H9 (cell line): Measurements from ENCODE around the gene DIP2C. TPM values are rescaled to one million over a fixed set of nuclear protein-coding genes. Genes with fewer than 3 reads are reported as not detected.

Source experiments
- DNase-seq: peaks from one replicate; pipeline ENCODE4 v3.0.0-alpha.2; 2017
- H2AFZ ChIP-seq: one replicate; pipeline ENCODE4 v1.6.1; 2013; ENCODE audit warnings: mild to moderate bottlenecking, low read length, control low read depth, moderate library complexity
- H2AK5ac ChIP-seq: 2 replicates; pipeline ENCODE4 v1.6.1; 2013; ENCODE audit warnings: low read length, control low read depth, mixed read lengths; ENCODE audit not compliant: insufficient read length
- H2BK120ac ChIP-seq: one replicate; pipeline ENCODE4 v1.6.1; 2013; ENCODE audit warnings: low read depth, mild to moderate bottlenecking, low read length, control low read depth, inconsistent platforms; ENCODE audit not compliant: poor library complexity, severe bottlenecking
- H2BK12ac ChIP-seq: 2 replicates; pipeline ENCODE4 v1.6.1; 2013; ENCODE audit warnings: low read length, control low read depth, mixed read lengths, low read depth; ENCODE audit not compliant: insufficient read length
- H2BK15ac ChIP-seq: 2 replicates; pipeline ENCODE4 v1.6.1; 2013; ENCODE audit warnings: low read depth, low read length, control low read depth
- H2BK20ac ChIP-seq: one replicate; pipeline ENCODE4 v1.6.1; 2013; ENCODE audit warnings: low read depth, mild to moderate bottlenecking, low read length, control low read depth, inconsistent platforms; ENCODE audit not compliant: poor library complexity, severe bottlenecking
- H2BK5ac ChIP-seq: 2 replicates; pipeline ENCODE4 v1.6.1; 2013; ENCODE audit warnings: low read length, control low read depth, mixed read lengths; ENCODE audit not compliant: insufficient read length
- H3K14ac ChIP-seq: 2 replicates; pipeline ENCODE4 v1.6.1; 2013; ENCODE audit warnings: low read length, control low read depth; ENCODE audit not compliant: insufficient read depth
- H3K18ac ChIP-seq: 2 replicates; pipeline ENCODE4 v1.6.1; 2013; ENCODE audit warnings: low read depth, mild to moderate bottlenecking, mixed read lengths, low read length, control low read depth; ENCODE audit not compliant: insufficient read length
- H3K23ac ChIP-seq: 2 replicates; pipeline ENCODE4 v1.6.1; 2013; ENCODE audit warnings: low read length, control low read depth, mixed read lengths, low read depth; ENCODE audit not compliant: insufficient read length
- H3K23me2 ChIP-seq: 2 replicates; pipeline ENCODE4 v1.6.1; 2013; ENCODE audit warnings: low read depth, mild to moderate bottlenecking, mixed read lengths, low read length, control low read depth; ENCODE audit not compliant: insufficient read length, poor library complexity, severe bottlenecking
- H3K27ac ChIP-seq: 2 replicates; pipeline ENCODE4 v1.5.1; 2013; ENCODE audit warnings: low read length, control low read depth, mixed read lengths, low read depth; ENCODE audit not compliant: insufficient read length
- H3K27me3 ChIP-seq: 2 replicates; pipeline ENCODE4 v1.6.1; 2013; ENCODE audit warnings: low read length, control low read depth, inconsistent platforms; ENCODE audit not compliant: insufficient read depth
- H3K4ac ChIP-seq: 2 replicates; pipeline ENCODE4 v1.6.1; 2013; ENCODE audit warnings: low read depth, mild to moderate bottlenecking, control low read depth, inconsistent platforms, low read length, moderate library complexity
- H3K4me1 ChIP-seq: 2 replicates; pipeline ENCODE4 v1.6.1; 2013; ENCODE audit warnings: low read length, control low read depth, inconsistent platforms; ENCODE audit not compliant: insufficient read depth
- H3K4me2 ChIP-seq: 2 replicates; pipeline ENCODE4 v1.6.1; 2013; ENCODE audit warnings: low read length, control low read depth, mixed read lengths; ENCODE audit not compliant: insufficient read length, insufficient read depth
- H3K56ac ChIP-seq: 2 replicates; pipeline ENCODE4 v1.6.1; 2013; ENCODE audit warnings: low read depth, mild to moderate bottlenecking, mixed read lengths, low read length, control low read depth; ENCODE audit not compliant: insufficient read length
- H3K79me1 ChIP-seq: 2 replicates; pipeline ENCODE4 v1.6.1; 2013; ENCODE audit warnings: low read depth, mild to moderate bottlenecking, moderate library complexity, low read length, control low read depth, inconsistent platforms; ENCODE audit not compliant: insufficient read depth, poor library complexity, severe bottlenecking
- H3K79me2 ChIP-seq: 2 replicates; pipeline ENCODE4 v1.6.1; 2013; ENCODE audit warnings: low read length, control low read depth, inconsistent platforms; ENCODE audit not compliant: insufficient read depth
- H3K9ac ChIP-seq: 2 replicates; pipeline ENCODE4 v1.6.1; 2013; ENCODE audit warnings: low read length, control low read depth, mixed read lengths; ENCODE audit not compliant: insufficient read length; ENCODE audit errors: extremely low read depth
- H3K9me3 ChIP-seq: one replicate; pipeline ENCODE4 v1.6.1; 2013; ENCODE audit warnings: low read depth, low read length, inconsistent platforms; ENCODE audit not compliant: control insufficient read depth
- H3T11ph ChIP-seq: one replicate; pipeline ENCODE4 v1.6.1; 2013; ENCODE audit warnings: mild to moderate bottlenecking, low read length, control low read depth, inconsistent platforms
- H4K20me1 ChIP-seq: one replicate; pipeline ENCODE4 v1.6.1; 2013; ENCODE audit not compliant: control insufficient read depth, insufficient read length, insufficient read depth
- H4K5ac ChIP-seq: 2 replicates; pipeline ENCODE4 v1.6.1; 2013; ENCODE audit warnings: low read depth, mild to moderate bottlenecking, mixed read lengths, low read length, control low read depth; ENCODE audit not compliant: insufficient read length
- H4K8ac ChIP-seq: replicated peaks from 2 replicates; pipeline ENCODE4 v1.6.1; 2013; ENCODE audit warnings: low read length, control low read depth, mixed read lengths, low read depth; ENCODE audit not compliant: insufficient read length
- H4K91ac ChIP-seq: 2 replicates; pipeline ENCODE4 v1.6.1; 2013; ENCODE audit warnings: low read depth, mild to moderate bottlenecking, moderate library complexity, mixed read lengths, low read length, control low read depth; ENCODE audit not compliant: insufficient read length
- H3K27ac Mint-ChIP-seq, 3 experiments: 2 replicates in 2 of 3; 3 replicates in 1 of 3; pipeline ENCODE4 v1.8.0; 2020 to 2021; ENCODE audit warnings: mixed read lengths in 3 of 3, mild to moderate bottlenecking in 1 of 3, moderate library complexity in 1 of 3
- H3K27me3 Mint-ChIP-seq: 2 replicates; pipeline ENCODE4 v1.8.0; 2021; ENCODE audit warnings: low read depth, mild to moderate bottlenecking, moderate library complexity, mixed read lengths
- H3K36me3 Mint-ChIP-seq, 3 experiments: 2 replicates in 2 of 3; 3 replicates in 1 of 3; pipeline ENCODE4 v1.8.0; 2020 to 2021; ENCODE audit warnings: low read depth in 3 of 3, mixed read lengths in 3 of 3; ENCODE audit not compliant: insufficient read depth in 1 of 3
- H3K4me1 Mint-ChIP-seq, 2 experiments: 2 replicates each; pipeline ENCODE4 v1.8.0; 2020; ENCODE audit warnings: mixed read lengths in 2 of 2
- H3K4me3 Mint-ChIP-seq, 2 experiments: 2 replicates in 1 of 2; 3 replicates in 1 of 2; pipeline ENCODE4 v1.8.0; 2020 to 2021; ENCODE audit warnings: mild to moderate bottlenecking in 2 of 2, mixed read lengths in 2 of 2, moderate library complexity in 1 of 2
- H3K9me3 Mint-ChIP-seq, 2 experiments: 2 replicates in 1 of 2; 3 replicates in 1 of 2; pipeline ENCODE4 v1.8.0; 2020; ENCODE audit warnings: mild to moderate bottlenecking in 2 of 2, mixed read lengths in 2 of 2, moderate library complexity in 1 of 2
- WGBS: extraction: QIAGEN DNeasy Blood & Tissue Kit; methylation state at CpG from one replicate; pipeline ENCODE4 v1.1.7; 2013; ENCODE audit warnings: missing lambda C conversion rate, low lambda C conversion rate, mixed read lengths; ENCODE audit not compliant: insufficient read length; ENCODE audit errors: extremely low coverage; 5-methylcytosine and 5-hydroxymethylcytosine counted together
- total RNA-seq: library from RNA; stranded (reverse); gene quantifications from 2 replicates; pipeline ENCODE4 v1.2.1, GENCODE V29; 2021
- TF ChIP-seq, protein P1 (sequence below): fragments of 200-600 bp; sonication (generic); conservative IDR thresholded peaks from 3 replicates; pipeline ENCODE4 v1.8.0; 2021; ENCODE audit warnings: antibody characterized with exemption, mild to moderate bottlenecking

Gene DIP2C
- total RNA-seq, 1 experiment from 2014 or later, result 7.9 TPM

- Mint-ChIP-seq H3K27ac (no peak overlapping the region), H3K4me3 (no peak overlapping the region), H3K4me1 (peaks cover 0 to 10% of the 10 kb centered on the region in 2 experiments; a peak in 1 of 4 replicates), H3K36me3 (peaks cover 3 to 12% (median 7%) of the 10 kb centered on the region in 3 experiments; a peak in 5 of 7 replicates), H3K27me3 (no peaks in the 10 kb centered on the region), H3K9me3 (no peaks in the 10 kb centered on the region)
- no peak overlapping the region for H4K8ac ChIP-seq
- H4K20me1 ChIP-seq, result no peaks in the 10 kb centered on the region
- TF ChIP-seq, protein P1, sequence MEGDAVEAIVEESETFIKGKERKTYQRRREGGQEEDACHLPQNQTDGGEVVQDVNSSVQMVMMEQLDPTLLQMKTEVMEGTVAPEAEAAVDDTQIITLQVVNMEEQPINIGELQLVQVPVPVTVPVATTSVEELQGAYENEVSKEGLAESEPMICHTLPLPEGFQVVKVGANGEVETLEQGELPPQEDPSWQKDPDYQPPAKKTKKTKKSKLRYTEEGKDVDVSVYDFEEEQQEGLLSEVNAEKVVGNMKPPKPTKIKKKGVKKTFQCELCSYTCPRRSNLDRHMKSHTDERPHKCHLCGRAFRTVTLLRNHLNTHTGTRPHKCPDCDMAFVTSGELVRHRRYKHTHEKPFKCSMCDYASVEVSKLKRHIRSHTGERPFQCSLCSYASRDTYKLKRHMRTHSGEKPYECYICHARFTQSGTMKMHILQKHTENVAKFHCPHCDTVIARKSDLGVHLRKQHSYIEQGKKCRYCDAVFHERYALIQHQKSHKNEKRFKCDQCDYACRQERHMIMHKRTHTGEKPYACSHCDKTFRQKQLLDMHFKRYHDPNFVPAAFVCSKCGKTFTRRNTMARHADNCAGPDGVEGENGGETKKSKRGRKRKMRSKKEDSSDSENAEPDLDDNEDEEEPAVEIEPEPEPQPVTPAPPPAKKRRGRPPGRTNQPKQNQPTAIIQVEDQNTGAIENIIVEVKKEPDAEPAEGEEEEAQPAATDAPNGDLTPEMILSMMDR, result no peak
- no peak overlapping the region for H4K5ac ChIP-seq
- H3K4me2 ChIP-seq, result no peak overlapping the region
- H3K79me2 ChIP-seq, result no peaks in the 10 kb centered on the region
- H3K23ac ChIP-seq, result no peak overlapping the region
- no CpG with 5 or more reads among the region's 15 CpGs for WGBS
- H3K4me1 ChIP-seq, result no peaks in the 10 kb centered on the region
- no peaks in the 10 kb centered on the region for H3K23me2 ChIP-seq
- no peak overlapping the region for H3T11ph ChIP-seq
- H3K4ac ChIP-seq, result no peak overlapping the region
- H2BK20ac ChIP-seq, result no peak overlapping the region
- DNase-seq, result no peak
- no peak overlapping the region for H3K18ac ChIP-seq
- H2BK120ac ChIP-seq, result no peak overlapping the region
- H3K9me3 ChIP-seq, result no peaks in the 10 kb centered on the region
- no peak overlapping the region for H3K9ac ChIP-seq
- H3K27me3 ChIP-seq, result no peaks in the 10 kb centered on the region
- no peak overlapping the region for H2BK5ac ChIP-seq
- no peaks in the 10 kb centered on the region for H3K79me1 ChIP-seq
- no peak overlapping the region for H3K14ac ChIP-seq
- no peak overlapping the region for H3K27ac ChIP-seq
- no peak overlapping the region for H2AFZ ChIP-seq
- H4K91ac ChIP-seq, result no peak overlapping the region
- no peak overlapping the region for H2BK15ac ChIP-seq
- H3K56ac ChIP-seq, result no peak overlapping the region
- no peak overlapping the region for H2BK12ac ChIP-seq
- H2AK5ac ChIP-seq, result no peak overlapping the region
These were observed 271.2 kb downstream of the DIP2C start for GRCh38 chr10:418226-418625.
